Measurements from ENCODE around the gene ST6GALNAC6.
"Not testable (repeated sequence)": the region's sequence is repeated elsewhere in the genome, so short reads cannot be mapped to it uniquely, and the experiment has no call there.

Gene ST6GALNAC6

GRCh38 chr9:127841087-127841835 lies 58.1 kb downstream of the ST6GALNAC6 start:
- DNase-seq (ENCODE audit: low read depth), result no peak
- H3K4me3 ChIP-seq (ENCODE audit: low read depth, low read length), result no peak overlapping the region
- no peak for TF ChIP-seq MYC (IDR thresholded peaks at IDR 0.05; ENCODE audit: low read depth, low read length)
- TF ChIP-seq CTCF (IDR thresholded peaks at IDR 0.05; ENCODE audit: low read depth, low read length), result no peak

GRCh38 chr9:127838375-127839078 lies 60.9 kb downstream of the ST6GALNAC6 start:
- TF ChIP-seq CTCF (IDR thresholded peaks at IDR 0.05; ENCODE audit: low read depth, low read length) (no peak), MYC (IDR thresholded peaks at IDR 0.05; ENCODE audit: low read depth, low read length) (no peak)
- no peak overlapping the region for H3K4me3 ChIP-seq (ENCODE audit: low read depth, low read length)
- DNase-seq (ENCODE audit: low read depth), result no peak

GRCh38 chr9:127837346-127837745 lies 62.1 kb downstream of the ST6GALNAC6 start:
- no peak overlapping the region for H3K4me3 ChIP-seq (ENCODE audit: low read depth, low read length)
- no peak for DNase-seq (ENCODE audit: low read depth)
- TF ChIP-seq MYC (IDR thresholded peaks at IDR 0.05; ENCODE audit: low read depth, low read length) (no peak), POLR2A (IDR thresholded peaks at IDR 0.05; ENCODE audit: extremely low read depth, insufficient read length) (no peak), CTCF (IDR thresholded peaks at IDR 0.05; ENCODE audit: low read depth, low read length) (no peak), MAX (IDR thresholded peaks at IDR 0.05; ENCODE audit: low read depth, low read length) (no peak)

- not testable (repeated sequence) for DNase-seq (ENCODE audit: low read depth); H3K4me3 ChIP-seq (ENCODE audit: low read depth, low read length)
These were observed 62.8 kb downstream of the ST6GALNAC6 start for GRCh38 chr9:127836561-127836960.

GRCh38 chr9:127835991-127836516 lies 63.3 kb downstream of the ST6GALNAC6 start:
- peak; percentile 73 for DNase-seq (ENCODE audit: low read depth)
- no peak overlapping the region for H3K4me3 ChIP-seq (ENCODE audit: low read depth, low read length)
- TF ChIP-seq CTCF (IDR thresholded peaks at IDR 0.05; ENCODE audit: low read depth, low read length), result no peak
- TF ChIP-seq POLR2A (IDR thresholded peaks at IDR 0.05; ENCODE audit: extremely low read depth, insufficient read length), result no peak
- TF ChIP-seq MAX (IDR thresholded peaks at IDR 0.05; ENCODE audit: low read depth, low read length), result no peak
- TF ChIP-seq MYC (IDR thresholded peaks at IDR 0.05; ENCODE audit: low read depth, low read length), result no peak
